ENCODE results near the gene HYAL3. TPM values are rescaled to one million over a fixed set of nuclear protein-coding genes. Genes with fewer than 3 reads are reported as not detected.

Gene HYAL3
- total and polyA plus RNA-seq, 2 of the 13 experiments (the other 11 are each of a cell fraction or from before 2014, with no cell fraction given) = 5.5 to 10.4 TPM

DNA sequence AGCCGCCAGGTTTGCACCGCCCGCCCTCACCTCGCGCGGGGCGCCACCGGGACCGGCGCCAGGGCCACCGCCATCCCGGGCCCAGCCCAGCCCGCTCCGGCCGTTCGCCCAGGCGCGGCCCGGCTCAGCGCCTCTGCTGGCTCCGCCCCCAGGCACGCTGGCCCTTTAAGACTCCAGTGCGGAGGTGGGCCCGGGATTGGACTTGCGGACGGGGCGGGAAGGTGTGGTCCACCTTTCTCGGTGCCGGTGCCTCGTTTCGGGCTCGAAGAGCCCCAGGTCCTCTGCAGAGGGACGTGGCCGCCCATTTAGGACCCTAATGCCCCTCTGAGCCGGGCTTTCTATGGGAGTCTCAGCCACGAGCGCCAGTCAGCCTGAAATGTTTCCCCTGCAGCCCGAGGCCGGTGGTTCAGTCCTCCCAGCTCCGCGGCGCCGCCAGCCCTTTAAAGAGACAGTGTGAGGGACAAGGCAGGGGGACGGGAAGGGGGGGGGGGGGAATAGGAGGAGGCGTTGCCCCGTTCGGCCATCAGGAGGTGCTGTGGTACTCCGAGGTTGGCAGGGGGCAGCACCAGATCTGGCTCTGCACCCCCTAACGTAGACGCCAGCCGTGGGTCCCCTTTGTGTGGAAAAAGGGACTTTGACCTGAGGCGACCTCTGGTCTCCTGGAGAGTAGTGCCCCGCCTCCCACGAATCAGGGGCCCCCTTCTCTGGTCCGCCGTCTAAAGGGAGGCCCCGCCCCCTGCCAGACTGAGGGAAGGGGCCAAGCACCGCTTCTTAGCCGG, 22.3 kb upstream of the HYAL3 start (continued):
- TF ChIP-seq AFF4 (CRISPR knock-in tag; IDR thresholded peaks at IDR 0.05) = no peak
- TF ChIP-seq ZNF83 (CRISPR knock-in tag; IDR thresholded peaks at IDR 0.05; ENCODE audit: borderline replicate concordance) = no peak
- TF ChIP-seq SSRP1 (CRISPR knock-in tag; IDR thresholded peaks at IDR 0.05) = 0 out of 2 replicates have a peak, but pooled peaks have one; percentile 32
- TF ChIP-seq NCOA2 (CRISPR knock-in tag; IDR thresholded peaks at IDR 0.05) = peak; percentile 56
- TF ChIP-seq MNT (IDR thresholded peaks at IDR 0.05) = no peak
- TF ChIP-seq ZNF501 (CRISPR knock-in tag; IDR thresholded peaks at IDR 0.05) = no peak
- TF ChIP-seq ZNF597 (CRISPR knock-in tag; IDR thresholded peaks at IDR 0.05) = no peak
- no peak for TF ChIP-seq HMGA1 (CRISPR knock-in tag; conservative IDR thresholded peaks at IDR 0.05)
- TF ChIP-seq ZNF207 (IDR thresholded peaks at IDR 0.05; ENCODE audit: borderline replicate concordance) = no peak
- no peak for TF ChIP-seq ZNF205 (CRISPR knock-in tag; IDR thresholded peaks at IDR 0.05)
- no peak for TF ChIP-seq ZNF383 (CRISPR knock-in tag; IDR thresholded peaks at IDR 0.05; ENCODE audit: borderline replicate concordance)
- no peak; the same call in 1 of the 2 replicates for TF ChIP-seq ZNF441 (CRISPR knock-in tag; IDR thresholded peaks at IDR 0.05; ENCODE audit: borderline replicate concordance)
- no peak for TF ChIP-seq RARG (CRISPR knock-in tag; IDR thresholded peaks at IDR 0.05; ENCODE audit: low read depth)
- TF ChIP-seq ZMYM2 (CRISPR knock-in tag; IDR thresholded peaks at IDR 0.05) = peak; percentile 59; the same call in 1 of the 2 replicates
- peak; percentile 65; the same call in 1 of the 2 replicates for TF ChIP-seq ZNF335 (CRISPR knock-in tag; IDR thresholded peaks at IDR 0.05)
- no peak; the same call in 1 of the 2 replicates for TF ChIP-seq NFIC (IDR thresholded peaks at IDR 0.05; ENCODE audit: low read length)
- TF ChIP-seq RERE (CRISPR knock-in tag; IDR thresholded peaks at IDR 0.05; ENCODE audit: low read depth) = no peak
- TF ChIP-seq ZNF562 (CRISPR knock-in tag; IDR thresholded peaks at IDR 0.05; ENCODE audit: borderline replicate concordance) = no peak
